CD4-positive, alpha-beta T cell treated with Interleukin-4 for 4 hours (primary cell): Measurements from ENCODE around the gene ANKS1B.

Experiments
- DNase-seq: peaks from one replicate; pipeline ENCODE4 v3.0.0-alpha.2; 2020

Gene ANKS1B

GRCh38 chr12:99097171-99097570 is 887.6 kb downstream of the ANKS1B start:
- no peak for DNase-seq

GRCh38 chr12:99093166-99093565 is 891.6 kb downstream of the ANKS1B start:
- DNase-seq, result no peak

GRCh38 chr12:99092100-99092851 is 892.5 kb downstream of the ANKS1B start:
- DNase-seq, result no peak

- DNase-seq, result no peak
Measured at GRCh38 chr12:99087278-99087677, 897.5 kb downstream of the ANKS1B start.

- DNase-seq, result no peak
Measured at GRCh38 chr12:99079811-99080210, 904.9 kb downstream of the ANKS1B start.

GRCh38 chr12:99068993-99069747 is 915.6 kb downstream of the ANKS1B start:
- DNase-seq, result no peak

- no peak for DNase-seq
Measured at GRCh38 chr12:99067171-99067785, 917.5 kb downstream of the ANKS1B start.

- DNase-seq, result no peak
Measured at GRCh38 chr12:99066726-99067125, 918.0 kb downstream of the ANKS1B start.

- DNase-seq, result no peak
Measured at GRCh38 chr12:99063182-99063581, 921.6 kb downstream of the ANKS1B start.

GRCh38 chr12:99059824-99060511 is 924.8 kb downstream of the ANKS1B start:
- DNase-seq, result no peak

GRCh38 chr12:99057670-99058069 is 927.1 kb downstream of the ANKS1B start:
- DNase-seq, result no peak

- no peak for DNase-seq
Measured at GRCh38 chr12:99056186-99056585, 928.5 kb downstream of the ANKS1B start.

- no peak for DNase-seq
Measured at GRCh38 chr12:99055299-99055698, 929.4 kb downstream of the ANKS1B start.

- no peak for DNase-seq
Measured at GRCh38 chr12:99054601-99055128, 930.1 kb downstream of the ANKS1B start.

GRCh38 chr12:99053616-99054362 is 930.9 kb downstream of the ANKS1B start:
- DNase-seq, result no peak

GRCh38 chr12:99049774-99050173 is 935.0 kb downstream of the ANKS1B start:
- DNase-seq, result no peak

GRCh38 chr12:99045158-99045557 is 939.6 kb downstream of the ANKS1B start:
- no peak for DNase-seq

GRCh38 chr12:99043319-99043914 is 941.3 kb downstream of the ANKS1B start:
- peak; percentile 43 for DNase-seq

- DNase-seq, result no peak
Measured at GRCh38 chr12:99042226-99042625, 942.5 kb downstream of the ANKS1B start.

- no peak for DNase-seq
Measured at GRCh38 chr12:99039367-99040120, 945.2 kb downstream of the ANKS1B start.

GRCh38 chr12:99036566-99036965 is 948.2 kb downstream of the ANKS1B start:
- no peak for DNase-seq
